Lower lobe of right lung (tissue), 2 donors: ENCODE data around the gene SUCO. TPM values are rescaled to one million over a fixed set of nuclear protein-coding genes. Genes with fewer than 3 reads are reported as not detected.

ENCODE experiments used
- ATAC-seq, 2 donors: fragments of 200-7000 bp; cut with Tn5 transposase; one replicate each; pipeline ENCODE4 v1.9.1; 2020 to 2022; ENCODE audit warnings: mild to moderate bottlenecking in 2 of 2, moderate library complexity in 2 of 2
- DNase-seq: peaks from one replicate; pipeline ENCODE4 v3.0.0-alpha.2; 2020
- H3K27ac ChIP-seq: fragments of 200-600 bp; one replicate; pipeline ENCODE4 v1.8.0; 2022
- H3K27me3 ChIP-seq: fragments of 200-600 bp; one replicate; pipeline ENCODE4 v1.8.0; 2022; ENCODE audit warnings: low read depth
- H3K36me3 ChIP-seq: fragments of 200-600 bp; one replicate; pipeline ENCODE4 v1.8.0; 2022; ENCODE audit warnings: mild to moderate bottlenecking
- H3K4me1 ChIP-seq: fragments of 200-600 bp; one replicate; pipeline ENCODE4 v1.8.0; 2022
- H3K4me3 ChIP-seq: fragments of 200-600 bp; one replicate; pipeline ENCODE4 v1.8.0; 2022; ENCODE audit warnings: mild to moderate bottlenecking
- H3K9me3 ChIP-seq: fragments of 200-600 bp; one replicate; pipeline ENCODE4 v1.8.0; 2022
- intact Hi-C: fragments of 100-400 bp; cut with DNase I; formaldehyde crosslinking; loops from one replicate; pipeline ENCODE4 v1.11.0; 2022
- total RNA-seq: library from RNA; stranded (reverse); fragmentation: NEBNext Ultra II Directional; extraction: Animal tissue kit (Norgen Biotek cat#: 25700); gene quantifications from one replicate; pipeline ENCODE4 v1.2.1, GENCODE V29; 2021
- TF ChIP-seq, protein P1 (sequence below): fragments of 200-600 bp; IDR thresholded peaks from one replicate; pipeline ENCODE4 v1.8.0; 2022; ENCODE audit warnings: antibody characterized with exemption, mild to moderate bottlenecking
- donor health status: DM: no; HTN: yes; CAD: no; lungs with severe emphysema.

Gene SUCO
- total RNA-seq, 1 donor from 2014 or later, result 32.5 TPM

GRCh38 chr1:172561252-172561651, 28.3 kb downstream of the SUCO start:
- no peaks in the 10 kb centered on the region for H3K9me3 ChIP-seq
- H3K27ac ChIP-seq, result no peak overlapping the region
- no peaks in the 10 kb centered on the region for H3K4me1 ChIP-seq
- no peak for ATAC-seq
- intact Hi-C loops, result no loop called here
- no peak overlapping the region for H3K4me3 ChIP-seq
- no peaks in the 10 kb centered on the region for H3K27me3 ChIP-seq
- peaks cover 41% of the 10 kb centered on the region for H3K36me3 ChIP-seq
- DNase-seq, result no peak
- TF ChIP-seq, protein P1, sequence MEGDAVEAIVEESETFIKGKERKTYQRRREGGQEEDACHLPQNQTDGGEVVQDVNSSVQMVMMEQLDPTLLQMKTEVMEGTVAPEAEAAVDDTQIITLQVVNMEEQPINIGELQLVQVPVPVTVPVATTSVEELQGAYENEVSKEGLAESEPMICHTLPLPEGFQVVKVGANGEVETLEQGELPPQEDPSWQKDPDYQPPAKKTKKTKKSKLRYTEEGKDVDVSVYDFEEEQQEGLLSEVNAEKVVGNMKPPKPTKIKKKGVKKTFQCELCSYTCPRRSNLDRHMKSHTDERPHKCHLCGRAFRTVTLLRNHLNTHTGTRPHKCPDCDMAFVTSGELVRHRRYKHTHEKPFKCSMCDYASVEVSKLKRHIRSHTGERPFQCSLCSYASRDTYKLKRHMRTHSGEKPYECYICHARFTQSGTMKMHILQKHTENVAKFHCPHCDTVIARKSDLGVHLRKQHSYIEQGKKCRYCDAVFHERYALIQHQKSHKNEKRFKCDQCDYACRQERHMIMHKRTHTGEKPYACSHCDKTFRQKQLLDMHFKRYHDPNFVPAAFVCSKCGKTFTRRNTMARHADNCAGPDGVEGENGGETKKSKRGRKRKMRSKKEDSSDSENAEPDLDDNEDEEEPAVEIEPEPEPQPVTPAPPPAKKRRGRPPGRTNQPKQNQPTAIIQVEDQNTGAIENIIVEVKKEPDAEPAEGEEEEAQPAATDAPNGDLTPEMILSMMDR, result no peak

GRCh38 chr1:172566196-172566997, 33.4 kb downstream of the SUCO start:
- ATAC-seq (no peak), DNase-seq (no peak)
- no peak overlapping the region for H3K4me3 ChIP-seq
- peaks cover 42% of the 10 kb centered on the region for H3K36me3 ChIP-seq
- H3K27ac ChIP-seq, result no peak overlapping the region
- H3K27me3 ChIP-seq, result no peaks in the 10 kb centered on the region
- intact Hi-C loops, result no loop called here
- TF ChIP-seq, protein P1, result no peak
- no peaks in the 10 kb centered on the region for H3K9me3 ChIP-seq
- no peaks in the 10 kb centered on the region for H3K4me1 ChIP-seq

DNA sequence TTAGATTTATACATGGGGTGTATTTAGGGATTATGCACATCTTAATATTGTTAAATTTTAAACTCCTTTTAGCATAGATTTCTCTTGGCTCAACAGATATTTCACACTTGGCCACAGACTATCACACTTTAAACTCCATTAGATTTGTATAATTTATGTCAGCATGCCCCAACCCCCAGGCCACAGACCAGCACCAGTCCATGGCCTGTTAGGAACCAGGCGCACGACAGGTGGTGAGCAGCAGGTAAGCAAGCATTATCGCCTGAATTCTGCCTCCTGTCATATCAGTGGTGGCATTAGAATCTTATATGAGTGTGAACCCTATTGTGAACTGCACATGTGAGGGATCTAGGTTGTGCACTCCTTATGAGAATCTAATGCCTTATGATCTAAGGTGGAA, 34.8 kb downstream of the SUCO start:
- DNase-seq (no peak), ATAC-seq (no peak)
- Histone ChIP-seq H3K4me3 (no peak overlapping the region), H3K27ac (no peak overlapping the region), H3K4me1 (no peaks in the 10 kb centered on the region), H3K27me3 (no peaks in the 10 kb centered on the region), H3K9me3 (no peaks in the 10 kb centered on the region), H3K36me3 (peaks cover 42% of the 10 kb centered on the region)
- intact Hi-C loops, result no loop called here
- TF ChIP-seq, protein P1, result no peak

DNA sequence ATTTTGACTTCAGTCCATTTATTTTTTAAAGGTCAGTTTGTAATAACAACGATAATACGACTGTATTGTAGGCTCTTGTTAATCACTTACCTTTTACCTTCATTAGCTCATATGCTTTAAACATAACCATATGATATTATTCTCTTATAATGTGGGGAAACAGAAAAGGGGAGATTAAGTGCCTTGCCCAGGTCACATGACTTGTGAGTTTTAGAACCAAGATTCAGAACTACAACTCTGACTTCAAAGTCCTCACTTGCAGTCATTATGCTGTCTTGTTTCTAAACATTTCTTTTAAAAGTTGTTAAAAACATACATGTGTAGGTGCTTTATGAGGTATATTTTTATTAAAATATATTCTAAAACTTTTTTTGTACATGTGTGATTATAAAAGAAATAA, 41.1 kb downstream of the SUCO start:
- Histone ChIP-seq H3K27ac (no peak overlapping the region), H3K36me3 (peaks cover 56% of the 10 kb centered on the region), H3K27me3 (no peaks in the 10 kb centered on the region), H3K4me3 (no peak overlapping the region), H3K4me1 (no peaks in the 10 kb centered on the region), H3K9me3 (no peaks in the 10 kb centered on the region)
- TF ChIP-seq, protein P1, result no peak
- intact Hi-C loops, result no loop called here
- DNase-seq (no peak), ATAC-seq (no peak)

DNA sequence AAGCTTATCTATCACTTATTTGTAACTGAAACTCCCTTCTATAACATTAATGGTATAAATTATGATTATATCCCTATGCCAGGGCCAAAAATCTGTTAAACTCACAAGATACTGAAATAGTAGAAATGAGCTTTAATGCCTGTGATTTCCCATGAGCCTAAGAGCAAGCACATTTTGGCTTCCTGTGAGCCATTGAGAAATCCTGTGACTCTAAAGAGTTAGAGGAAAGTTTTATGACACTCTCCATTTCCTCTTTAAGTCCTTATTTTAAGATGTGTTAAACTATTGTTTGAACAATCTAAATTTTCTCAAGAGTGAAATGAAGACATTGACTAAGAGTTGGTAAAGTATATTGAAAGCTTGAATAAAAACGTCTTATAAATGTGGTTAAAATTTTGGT, 45.6 kb downstream of the SUCO start:
- Histone ChIP-seq H3K36me3 (peaks cover 53% of the 10 kb centered on the region), H3K4me3 (no peak overlapping the region), H3K9me3 (no peaks in the 10 kb centered on the region), H3K27ac (no peak overlapping the region), H3K4me1 (peaks cover 6% of the 10 kb centered on the region), H3K27me3 (no peaks in the 10 kb centered on the region)
- no peak for DNase-seq
- intact Hi-C loops, result no loop called here
- TF ChIP-seq, protein P1, result no peak
- ATAC-seq, result no peak
